ENCODE measurements around the gene KCTD17. TPM values are rescaled to one million over a fixed set of nuclear protein-coding genes. Genes with fewer than 3 reads are reported as not detected.

The KCTD17 gene
- total RNA-seq, 1 experiment from 2014 or later: 39.1 TPM

GRCh38 chr22:37017356-37017755 lies 34.2 kb upstream of the KCTD17 start:
- ChIA-PET POLR2A (ENCODE audit: low non-redundant PET) (no interaction called here), CTCF (no interaction called here)
- H3K27ac ChIP-seq (ENCODE audit: low read depth, low read length, poor library complexity, severe bottlenecking): no peak overlapping the region
- no peaks in the 10 kb centered on the region for H3K27me3 ChIP-seq (replicated peaks; ENCODE audit: insufficient read depth, low read depth, low read length, poor library complexity)
- H3K36me3 ChIP-seq (ENCODE audit: insufficient read depth, low read length, poor library complexity, severe bottlenecking): no peaks in the 10 kb centered on the region
- TF ChIP-seq EZH2 (IDR thresholded peaks at IDR 0.05; ENCODE audit: borderline replicate concordance, low read depth, low read length, poor library complexity, severe bottlenecking): no peak
- TF ChIP-seq, protein P1, sequence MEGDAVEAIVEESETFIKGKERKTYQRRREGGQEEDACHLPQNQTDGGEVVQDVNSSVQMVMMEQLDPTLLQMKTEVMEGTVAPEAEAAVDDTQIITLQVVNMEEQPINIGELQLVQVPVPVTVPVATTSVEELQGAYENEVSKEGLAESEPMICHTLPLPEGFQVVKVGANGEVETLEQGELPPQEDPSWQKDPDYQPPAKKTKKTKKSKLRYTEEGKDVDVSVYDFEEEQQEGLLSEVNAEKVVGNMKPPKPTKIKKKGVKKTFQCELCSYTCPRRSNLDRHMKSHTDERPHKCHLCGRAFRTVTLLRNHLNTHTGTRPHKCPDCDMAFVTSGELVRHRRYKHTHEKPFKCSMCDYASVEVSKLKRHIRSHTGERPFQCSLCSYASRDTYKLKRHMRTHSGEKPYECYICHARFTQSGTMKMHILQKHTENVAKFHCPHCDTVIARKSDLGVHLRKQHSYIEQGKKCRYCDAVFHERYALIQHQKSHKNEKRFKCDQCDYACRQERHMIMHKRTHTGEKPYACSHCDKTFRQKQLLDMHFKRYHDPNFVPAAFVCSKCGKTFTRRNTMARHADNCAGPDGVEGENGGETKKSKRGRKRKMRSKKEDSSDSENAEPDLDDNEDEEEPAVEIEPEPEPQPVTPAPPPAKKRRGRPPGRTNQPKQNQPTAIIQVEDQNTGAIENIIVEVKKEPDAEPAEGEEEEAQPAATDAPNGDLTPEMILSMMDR (conservative IDR thresholded peaks at IDR 0.05; ENCODE audit: low read depth, low read length): no peak
- BruUV-seq (replicated peaks): no TSS peak
- DNase-seq (ENCODE audit: low spot score): no peak
- no peak overlapping the region for H3K4me3 ChIP-seq (ENCODE audit: low read depth, low read length, poor library complexity, severe bottlenecking)
- intact Hi-C loops (cut with micrococcal nuclease; ENCODE audit: unreplicated experiment): no loop called here
- H3K9me3 ChIP-seq (ENCODE audit: low read depth, low read length, poor library complexity, severe bottlenecking): no peaks in the 10 kb centered on the region
- H3K4me1 ChIP-seq (ENCODE audit: insufficient read depth, low read length, poor library complexity, severe bottlenecking): peaks cover 7% of the 10 kb centered on the region

GRCh38 chr22:37018086-37018814 lies 33.3 kb upstream of the KCTD17 start:
- Histone ChIP-seq H3K27me3 (replicated peaks; ENCODE audit: insufficient read depth, low read depth, low read length, poor library complexity) (no peaks in the 10 kb centered on the region), H3K36me3 (ENCODE audit: insufficient read depth, low read length, poor library complexity, severe bottlenecking) (no peaks in the 10 kb centered on the region), H3K4me1 (ENCODE audit: insufficient read depth, low read length, poor library complexity, severe bottlenecking) (peaks cover 8% of the 10 kb centered on the region), H3K4me3 (ENCODE audit: low read depth, low read length, poor library complexity, severe bottlenecking) (peak overlapping the region; percentile 98), H3K27ac (ENCODE audit: low read depth, low read length, poor library complexity, severe bottlenecking) (peak overlapping the region; percentile 93), H3K9me3 (ENCODE audit: low read depth, low read length, poor library complexity, severe bottlenecking) (no peaks in the 10 kb centered on the region)
- POLR2A ChIA-PET (ENCODE audit: low non-redundant PET): no interaction called here
- no peak for DNase-seq (ENCODE audit: low spot score)
- intact Hi-C loops (cut with micrococcal nuclease; ENCODE audit: unreplicated experiment): no loop called here
- BruUV-seq (replicated peaks): no TSS peak
- CTCF ChIA-PET: interaction anchor here (0.5 kb wide), 1 partner anchor 73 kb away, joined by 4 read pairs; no protein-coding TSS in a partner anchor
- TF ChIP-seq, protein P1 (conservative IDR thresholded peaks at IDR 0.05; ENCODE audit: low read depth, low read length): no peak
- TF ChIP-seq EZH2 (IDR thresholded peaks at IDR 0.05; ENCODE audit: borderline replicate concordance, low read depth, low read length, poor library complexity, severe bottlenecking): no peak

- Histone ChIP-seq H3K36me3 (ENCODE audit: insufficient read depth, low read length, poor library complexity, severe bottlenecking) (no peaks in the 10 kb centered on the region), H3K4me3 (ENCODE audit: low read depth, low read length, poor library complexity, severe bottlenecking) (peak overlapping the region; percentile 98), H3K4me1 (ENCODE audit: insufficient read depth, low read length, poor library complexity, severe bottlenecking) (peaks cover 8% of the 10 kb centered on the region), H3K9me3 (ENCODE audit: low read depth, low read length, poor library complexity, severe bottlenecking) (no peaks in the 10 kb centered on the region), H3K27ac (ENCODE audit: low read depth, low read length, poor library complexity, severe bottlenecking) (peak overlapping the region; percentile 93), H3K27me3 (replicated peaks; ENCODE audit: insufficient read depth, low read depth, low read length, poor library complexity) (no peaks in the 10 kb centered on the region)
- ChIA-PET CTCF (interaction anchor here (0.5 kb wide), 1 partner anchor 72 kb away, joined by 4 read pairs; no protein-coding TSS in a partner anchor), POLR2A (ENCODE audit: low non-redundant PET) (no interaction called here)
- TF ChIP-seq, protein P1 (conservative IDR thresholded peaks at IDR 0.05; ENCODE audit: low read depth, low read length): no peak
- TF ChIP-seq EZH2 (IDR thresholded peaks at IDR 0.05; ENCODE audit: borderline replicate concordance, low read depth, low read length, poor library complexity, severe bottlenecking): no peak
- intact Hi-C loops (cut with micrococcal nuclease; ENCODE audit: unreplicated experiment): no loop called here
- peak; percentile 59 for DNase-seq (ENCODE audit: low spot score)
- BruUV-seq (replicated peaks): TSS peak; percentile 30
Observed at GRCh38 chr22:37018815-37019308, 32.7 kb upstream of the KCTD17 start.

Data from A673 (cell line).